ENCODE measurements around the gene TRIM29. TPM values are rescaled to one million over a fixed set of nuclear protein-coding genes. Genes with fewer than 3 reads are reported as not detected.

The TRIM29 gene
- total and polyA plus RNA-seq, 2 of the 4 experiments (the other 2 are of a cell fraction) = not detected

DNA sequence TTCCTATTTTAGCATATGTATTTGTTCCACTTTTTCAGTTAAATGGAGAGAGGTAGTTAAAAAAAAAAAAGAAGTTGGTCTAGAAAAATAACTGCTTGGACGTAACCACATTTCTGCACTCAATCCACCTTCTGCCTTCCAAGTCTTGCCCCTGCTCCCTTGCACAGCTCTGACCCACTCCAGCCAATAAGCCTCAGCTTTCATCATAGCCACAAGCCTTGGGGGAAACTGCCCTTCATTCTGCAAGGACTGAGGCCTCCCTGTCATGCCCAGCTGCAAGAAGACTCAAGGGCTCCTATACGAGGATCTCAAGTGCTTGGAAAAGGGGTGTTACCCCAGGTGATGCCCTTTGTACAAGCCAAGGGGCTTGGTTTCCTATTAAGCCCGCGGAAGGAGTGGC, 37.0 kb upstream of the TRIM29 start:
- POLR2A ChIA-PET (ENCODE audit: unreplicated experiment) = no interaction called here
- Histone ChIP-seq H3K56ac (ENCODE audit: extremely low read depth, insufficient read depth, low read length) (no peak overlapping the region), H3K27ac (ENCODE audit: insufficient read depth, low read length) (no peak overlapping the region), H2AFZ (replicated peaks; ENCODE audit: low read length, poor library complexity) (no peak overlapping the region), H3K4me3 (ENCODE audit: insufficient read depth, low read depth, low read length) (no peak overlapping the region), H3K9me1 (ENCODE audit: insufficient read depth, low read length) (no peaks in the 10 kb centered on the region), H3K9me3 (ENCODE audit: control insufficient read depth, insufficient read depth, low read length) (no peaks in the 10 kb centered on the region), H4K8ac (ENCODE audit: low read depth in 2 of 2, low read length in 2 of 2) (no peak overlapping the region), H3K9ac (ENCODE audit: low read depth, low read length) (no peak overlapping the region), H4K91ac (ENCODE audit: insufficient read depth, low read depth, low read length) (no peak overlapping the region), H3K4me2 (ENCODE audit: low read depth, low read length) (no peak overlapping the region), H2BK120ac (ENCODE audit: low read depth, low read length) (no peak overlapping the region), H3K79me1 (ENCODE audit: low read depth in 1 of 2, low read length in 2 of 2) (no peaks in the 10 kb centered on the region), H3K4me1 (ENCODE audit: control insufficient read depth, insufficient read depth, low read length) (no peaks in the 10 kb centered on the region; the same call in 1 of the 2 replicates), H3K23ac (ENCODE audit: low read depth, low read length) (no peak overlapping the region), H4K20me1 (ENCODE audit: insufficient read depth, low read length) (no peaks in the 10 kb centered on the region), H3K4ac (ENCODE audit: low read depth, low read length) (no peak overlapping the region), H2AK5ac (ENCODE audit: low read depth, low read length) (no peak overlapping the region), H3K18ac (ENCODE audit: low read depth, low read length) (no peak overlapping the region), H2BK15ac (ENCODE audit: low read depth, low read length) (no peak overlapping the region), H3K36me3 (ENCODE audit: control insufficient read depth, insufficient read depth, low read length) (no peaks in the 10 kb centered on the region), H2BK5ac (ENCODE audit: low read depth, low read length, poor library complexity, severe bottlenecking) (no peak overlapping the region), H3K14ac (replicated peaks; ENCODE audit: low read depth, low read length) (no peak overlapping the region), H4K5ac (ENCODE audit: low read depth, low read length) (no peak overlapping the region), H2BK20ac (ENCODE audit: low read depth, low read length) (no peak overlapping the region), H2AK9ac (replicated peaks; ENCODE audit: low read depth, low read length, poor library complexity) (no peak overlapping the region), H3K27me3 (ENCODE audit: control insufficient read depth, insufficient read depth, low read length) (peaks cover 44% of the 10 kb centered on the region)
- BruUV-seq (replicated peaks) = no TSS peak
- in situ Hi-C loops (cut with MboI; ENCODE audit: low sequenced_read_pairs) (loop anchor here (5.0 kb wide), 2 partner anchors 52 to 127 kb away; no protein-coding TSS in a partner anchor), intact Hi-C loops (cut with micrococcal nuclease) (loop anchor here (5.0 kb wide), 1 partner anchor 37 kb away; the partner anchor contains the start of gene OAF), dilution Hi-C loops (cut with HindIII; ENCODE audit: low sequenced_read_pairs, unreplicated experiment) (no loop called here)
- CTCF ChIA-PET = interaction anchor here (1.2 kb wide), 1 partner anchor 128 kb away, joined by 3 read pairs; no protein-coding TSS in a partner anchor
- whole genome bisulfite sequencing, 2 experiments (ENCODE audit: extremely low coverage in 2 of 2, insufficient read length in 1 of 2) = 29% methylated on average over 1 of the region's 4 CpGs; no CpG with 5 or more reads in 1 of the 2 experiments
- no peak for ATAC-seq (ENCODE audit: low read depth)
- TF ChIP-seq CHD1 (IDR thresholded peaks at IDR 0.05; ENCODE audit: low read depth, low read length) (no peak), CEBPB (IDR thresholded peaks at IDR 0.05; ENCODE audit: low read depth, low read length) (no peak), MXI1 (IDR thresholded peaks at IDR 0.05; ENCODE audit: borderline replicate concordance, low read depth, low read length) (no peak), RFX5 (IDR thresholded peaks at IDR 0.05; ENCODE audit: low read depth, low read length) (no peak), SMC3 (IDR thresholded peaks at IDR 0.05; ENCODE audit: low read depth, low read length) (no peak), RAD21 (IDR thresholded peaks at IDR 0.05; ENCODE audit: low read length) (no peak), POLR2A (IDR thresholded peaks at IDR 0.05; ENCODE audit: low read depth, low read length) (no peak), MAZ (IDR thresholded peaks at IDR 0.05; ENCODE audit: borderline replicate concordance, low read depth, low read length) (no peak), USF2 (IDR thresholded peaks at IDR 0.05; ENCODE audit: low read depth, low read length) (no peak), RCOR1 (IDR thresholded peaks at IDR 0.05; ENCODE audit: insufficient replicate concordance, low read length) (no peak), FOS (IDR thresholded peaks at IDR 0.05; ENCODE audit: low read depth, low read length) (no peak), NFE2L2 (IDR thresholded peaks at IDR 0.05; ENCODE audit: low read depth, low read length) (no peak), BHLHE40 (IDR thresholded peaks at IDR 0.05; ENCODE audit: low read depth, low read length) (no peak), MAFK (IDR thresholded peaks at IDR 0.05; ENCODE audit: low read depth, low read length) (no peak)
- TF ChIP-seq, protein P1, sequence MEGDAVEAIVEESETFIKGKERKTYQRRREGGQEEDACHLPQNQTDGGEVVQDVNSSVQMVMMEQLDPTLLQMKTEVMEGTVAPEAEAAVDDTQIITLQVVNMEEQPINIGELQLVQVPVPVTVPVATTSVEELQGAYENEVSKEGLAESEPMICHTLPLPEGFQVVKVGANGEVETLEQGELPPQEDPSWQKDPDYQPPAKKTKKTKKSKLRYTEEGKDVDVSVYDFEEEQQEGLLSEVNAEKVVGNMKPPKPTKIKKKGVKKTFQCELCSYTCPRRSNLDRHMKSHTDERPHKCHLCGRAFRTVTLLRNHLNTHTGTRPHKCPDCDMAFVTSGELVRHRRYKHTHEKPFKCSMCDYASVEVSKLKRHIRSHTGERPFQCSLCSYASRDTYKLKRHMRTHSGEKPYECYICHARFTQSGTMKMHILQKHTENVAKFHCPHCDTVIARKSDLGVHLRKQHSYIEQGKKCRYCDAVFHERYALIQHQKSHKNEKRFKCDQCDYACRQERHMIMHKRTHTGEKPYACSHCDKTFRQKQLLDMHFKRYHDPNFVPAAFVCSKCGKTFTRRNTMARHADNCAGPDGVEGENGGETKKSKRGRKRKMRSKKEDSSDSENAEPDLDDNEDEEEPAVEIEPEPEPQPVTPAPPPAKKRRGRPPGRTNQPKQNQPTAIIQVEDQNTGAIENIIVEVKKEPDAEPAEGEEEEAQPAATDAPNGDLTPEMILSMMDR (conservative IDR thresholded peaks at IDR 0.05; ENCODE audit: low read depth, low read length) = no peak
- TF ChIP-seq, protein P2, sequence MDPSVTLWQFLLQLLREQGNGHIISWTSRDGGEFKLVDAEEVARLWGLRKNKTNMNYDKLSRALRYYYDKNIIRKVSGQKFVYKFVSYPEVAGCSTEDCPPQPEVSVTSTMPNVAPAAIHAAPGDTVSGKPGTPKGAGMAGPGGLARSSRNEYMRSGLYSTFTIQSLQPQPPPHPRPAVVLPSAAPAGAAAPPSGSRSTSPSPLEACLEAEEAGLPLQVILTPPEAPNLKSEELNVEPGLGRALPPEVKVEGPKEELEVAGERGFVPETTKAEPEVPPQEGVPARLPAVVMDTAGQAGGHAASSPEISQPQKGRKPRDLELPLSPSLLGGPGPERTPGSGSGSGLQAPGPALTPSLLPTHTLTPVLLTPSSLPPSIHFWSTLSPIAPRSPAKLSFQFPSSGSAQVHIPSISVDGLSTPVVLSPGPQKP (IDR thresholded peaks at IDR 0.05; ENCODE audit: borderline replicate concordance, low read depth, low read length) = no peak
- DNase-seq = no peak

All from IMR-90 (cell line).